GM13977 (cell line): ENCODE results near the gene MICALL2.

Experiments used
- DNase-seq: peaks from one replicate; pipeline ENCODE4 v3.0.0; 2012; ENCODE audit warnings: low spot score
- CTCF ChIP-seq: IDR thresholded peaks from 2 replicates; pipeline ENCODE4 v1.5.1; 2012; ENCODE audit warnings: mild to moderate bottlenecking, control low read depth; ENCODE audit not compliant: insufficient read depth; ENCODE audit errors: extremely low read depth, missing control alignments
- in situ Hi-C: fragments of 300-500 bp; cut with MboI; formaldehyde crosslinking; loops from one replicate; pipeline ENCODE4 v1.12.0; 2022; ENCODE audit warnings: low sequenced_read_pairs, low pct_unique_long_range_greater_than_20kb, mixed read lengths, inconsistent platforms; ENCODE audit not compliant: unreplicated experiment

Gene MICALL2

DNA sequence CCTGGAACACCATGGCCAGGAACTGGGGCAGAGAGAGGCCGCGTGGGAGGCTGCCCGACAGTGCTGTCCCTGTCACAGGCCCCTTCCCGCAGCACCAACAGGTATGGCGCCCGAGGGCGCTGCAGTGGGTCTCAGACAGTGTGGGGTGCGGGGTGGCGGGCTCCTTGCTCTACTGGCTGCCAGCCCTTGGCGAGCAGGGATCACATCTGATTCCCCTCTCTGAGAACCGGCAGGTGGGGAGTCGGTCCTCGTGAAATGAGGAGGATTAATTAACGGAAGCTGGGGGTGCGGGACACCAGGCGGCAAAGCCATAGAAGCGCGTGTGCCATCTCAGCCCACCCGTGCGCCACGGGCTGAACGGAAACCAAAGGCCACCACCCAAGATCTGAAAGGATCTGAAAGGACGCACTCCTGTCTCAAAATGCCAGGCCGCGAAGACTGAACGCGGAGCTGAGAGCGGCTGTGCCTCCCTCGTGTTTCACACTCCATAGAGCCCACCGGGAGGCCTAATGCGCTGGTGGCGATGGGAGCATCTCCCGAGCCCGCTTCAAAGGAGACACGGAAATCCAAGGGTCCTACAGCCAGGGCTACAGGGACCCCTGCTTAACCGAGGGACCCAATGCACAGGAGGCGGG, 38.1 kb upstream of the MICALL2 start:
- DNase-seq, result no peak
- in situ Hi-C loops, result no loop called here
- TF ChIP-seq CTCF, result no peak

DNA sequence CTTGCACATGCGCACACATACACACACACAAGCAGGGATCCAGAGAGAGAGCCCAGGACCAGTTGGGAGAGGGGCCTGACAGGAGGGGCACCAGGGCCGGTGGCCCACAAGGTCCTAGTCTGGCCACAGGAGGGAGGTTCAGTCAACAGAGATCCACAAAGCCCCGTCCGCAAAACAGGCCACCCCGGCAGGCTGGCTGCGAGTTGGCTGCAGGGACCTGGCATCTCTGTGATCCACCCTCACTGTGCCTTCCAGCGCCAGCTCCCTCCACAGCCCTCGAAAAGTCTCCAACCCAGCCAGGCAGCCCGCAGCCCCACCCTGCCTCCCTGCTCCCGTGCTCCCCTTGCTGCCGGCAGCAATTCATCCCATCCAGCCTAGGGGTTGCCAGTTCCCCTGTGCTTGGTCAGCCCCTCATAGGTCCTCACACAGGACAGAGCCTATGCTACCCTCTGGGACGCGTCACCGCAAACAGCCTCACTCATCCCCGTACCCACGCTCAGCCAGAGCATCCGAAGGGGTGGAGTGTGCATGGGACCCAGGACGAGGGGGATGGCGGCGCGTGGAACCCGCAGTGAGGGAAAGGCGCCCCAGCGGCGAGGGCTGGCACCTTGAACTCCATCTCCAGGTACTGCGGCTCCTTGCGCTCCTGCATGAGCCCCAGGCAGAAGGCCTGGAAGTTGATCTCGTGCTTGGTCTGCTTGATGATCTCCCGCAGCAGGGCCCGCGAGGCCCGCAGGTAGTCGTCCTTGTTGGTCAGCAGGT, 37.4 kb upstream of the MICALL2 start:
- no peak for TF ChIP-seq CTCF
- in situ Hi-C loops, result no loop called here
- DNase-seq, result no peak

DNA sequence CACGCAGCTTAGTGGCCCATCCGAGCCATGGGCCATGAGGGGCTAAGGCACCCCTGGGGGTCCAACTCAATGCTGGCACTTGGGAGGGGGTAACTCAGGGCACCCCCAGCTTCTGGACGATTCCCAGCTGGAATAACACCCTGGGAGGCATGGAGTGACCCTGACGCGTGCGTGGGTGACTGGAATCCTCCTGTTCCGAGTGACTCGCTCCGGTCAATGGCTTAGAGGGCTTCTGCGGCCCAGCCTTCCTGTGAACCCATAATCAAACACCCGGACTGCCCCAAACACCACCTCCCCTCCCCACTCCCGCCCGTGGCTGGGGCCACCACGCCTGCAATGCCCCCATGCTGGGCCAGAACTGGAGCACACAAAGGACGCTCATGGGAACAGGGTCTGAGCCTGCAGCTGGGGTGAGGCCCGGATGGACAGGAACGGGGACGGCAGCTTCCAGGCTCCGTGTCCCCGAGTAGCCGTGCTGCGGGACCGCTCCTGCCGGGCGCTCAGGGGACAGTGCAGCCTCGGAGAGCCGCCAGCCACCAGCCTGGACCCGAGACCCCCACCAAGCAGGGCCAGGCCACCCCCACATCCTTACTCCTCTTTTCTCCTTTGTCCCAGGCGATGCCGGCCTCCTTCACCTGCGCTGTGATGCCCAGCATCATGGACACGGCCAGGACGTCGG, 36.4 kb upstream of the MICALL2 start:
- DNase-seq, result no peak
- in situ Hi-C loops, result no loop called here
- TF ChIP-seq CTCF, result no peak

DNA sequence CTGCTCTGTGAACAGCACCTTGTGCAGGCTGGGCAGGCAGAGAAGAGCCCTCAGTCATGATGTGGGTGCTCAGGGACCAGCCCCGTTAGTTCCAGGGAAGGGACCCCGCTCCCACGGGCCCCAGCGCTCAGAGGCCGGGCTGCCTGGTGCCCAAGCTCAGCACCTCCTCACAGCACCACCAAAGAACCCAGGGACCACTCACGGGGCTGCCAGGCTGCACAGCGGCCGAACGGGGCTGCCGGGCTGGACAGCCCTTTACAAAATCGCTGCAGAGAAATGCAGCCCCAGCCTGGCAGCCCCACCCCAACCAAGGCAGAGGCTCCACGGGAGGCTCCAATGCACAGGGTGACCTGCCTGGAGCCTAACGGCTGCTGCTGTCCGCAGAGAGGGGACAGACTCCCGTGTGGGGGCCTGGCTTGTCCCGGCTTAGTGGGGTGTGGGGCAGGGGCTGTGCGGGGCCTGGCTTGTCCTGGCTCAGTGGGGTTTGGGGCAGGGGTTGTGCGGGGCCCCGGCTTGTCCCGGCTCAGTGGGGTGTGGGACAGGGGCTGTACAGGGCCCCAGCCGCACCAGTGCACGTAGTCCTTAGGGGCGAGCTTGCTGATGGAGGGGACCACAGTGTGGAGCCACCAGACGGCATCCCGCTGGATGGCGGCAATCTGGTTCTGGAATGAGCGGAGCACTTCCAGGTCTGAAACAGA, 35.7 kb upstream of the MICALL2 start:
- DNase-seq, result no peak
- in situ Hi-C loops, result no loop called here
- TF ChIP-seq CTCF, result no peak

DNA sequence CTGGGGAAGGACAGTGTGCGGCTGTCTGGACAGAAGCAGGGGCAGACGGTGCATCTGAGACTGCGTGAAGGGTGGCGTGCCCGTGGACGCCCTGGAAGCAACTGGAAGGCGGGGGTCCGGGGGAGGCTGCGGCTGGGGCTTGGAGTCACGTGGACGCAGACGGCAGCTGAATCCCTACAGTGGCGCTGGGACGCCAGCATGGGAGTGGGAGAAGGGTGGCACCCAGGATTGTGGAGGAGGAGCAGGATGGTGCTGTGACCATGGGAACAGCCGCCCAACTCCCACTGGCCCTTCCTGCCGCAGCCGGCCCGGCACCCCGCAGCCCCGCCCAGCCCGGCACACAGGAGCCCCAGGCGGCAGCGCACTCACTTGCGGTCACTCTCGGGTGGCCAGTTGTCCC, 35.2 kb upstream of the MICALL2 start:
- in situ Hi-C loops, result no loop called here
- no peak for TF ChIP-seq CTCF
- no peak for DNase-seq

- in situ Hi-C loops, result no loop called here
- TF ChIP-seq CTCF, result no peak
These were observed 34.3 kb upstream of the MICALL2 start for GRCh38 chr7:1493571-1493970.

More at GRCh38 chr7:1493571-1493970, 34.3 kb upstream of the MICALL2 start:
- DNase-seq, result no peak
